Mucosa of stomach (tissue), 1 donor: ENCODE results near the gene RGS6.

ENCODE experiments used
- H3K27me3 ChIP-seq: one replicate; pipeline ENCODE4 v1.7.0; 2013; ENCODE audit warnings: mild to moderate bottlenecking, low read length; ENCODE audit not compliant: control insufficient read depth, insufficient read depth
- H3K36me3 ChIP-seq: one replicate; pipeline ENCODE4 v1.7.0; 2013; ENCODE audit warnings: low read length; ENCODE audit not compliant: control insufficient read depth, insufficient read depth
- H3K4me1 ChIP-seq: one replicate; pipeline ENCODE4 v1.7.0; 2013; ENCODE audit warnings: mild to moderate bottlenecking, low read length; ENCODE audit not compliant: control insufficient read depth, insufficient read depth
- H3K4me3 ChIP-seq: one replicate; pipeline ENCODE4 v1.7.0; 2013; ENCODE audit warnings: low read length
- H3K9ac ChIP-seq: one replicate; pipeline ENCODE4 v1.7.0; 2013; ENCODE audit warnings: mild to moderate bottlenecking, low read length, moderate library complexity
- H3K9me3 ChIP-seq: one replicate; pipeline ENCODE4 v1.7.0; 2013; ENCODE audit warnings: mild to moderate bottlenecking, low read length, moderate library complexity; ENCODE audit not compliant: control insufficient read depth
- donor health status: Pancreatic carcinoma.

Gene RGS6

DNA sequence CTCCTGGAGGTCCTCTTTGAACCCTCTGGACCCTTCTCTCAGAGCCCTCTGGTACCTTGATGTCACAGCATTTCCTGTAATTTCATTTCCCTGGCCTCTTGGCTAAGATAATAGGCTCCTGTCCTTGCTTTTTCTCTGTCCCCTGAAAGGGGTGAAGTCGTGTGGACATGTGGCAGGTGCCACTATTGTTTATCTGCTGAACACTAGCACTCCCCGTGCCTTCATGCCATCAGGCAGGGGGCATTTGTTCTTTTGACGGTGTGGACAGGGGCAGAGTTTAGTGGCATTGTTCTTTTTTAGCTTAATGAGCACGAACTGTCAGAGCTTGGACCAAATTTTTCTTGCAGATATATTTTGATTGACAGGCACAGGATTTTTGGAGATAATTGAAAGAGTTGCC is 166.0 kb downstream of the RGS6 start:
- H3K9me3 ChIP-seq: no peaks in the 10 kb centered on the region
- no peaks in the 10 kb centered on the region for H3K27me3 ChIP-seq
- no peaks in the 10 kb centered on the region for H3K4me1 ChIP-seq
- H3K36me3 ChIP-seq: no peaks in the 10 kb centered on the region
- H3K9ac ChIP-seq: no peak overlapping the region
- no peak overlapping the region for H3K4me3 ChIP-seq

DNA sequence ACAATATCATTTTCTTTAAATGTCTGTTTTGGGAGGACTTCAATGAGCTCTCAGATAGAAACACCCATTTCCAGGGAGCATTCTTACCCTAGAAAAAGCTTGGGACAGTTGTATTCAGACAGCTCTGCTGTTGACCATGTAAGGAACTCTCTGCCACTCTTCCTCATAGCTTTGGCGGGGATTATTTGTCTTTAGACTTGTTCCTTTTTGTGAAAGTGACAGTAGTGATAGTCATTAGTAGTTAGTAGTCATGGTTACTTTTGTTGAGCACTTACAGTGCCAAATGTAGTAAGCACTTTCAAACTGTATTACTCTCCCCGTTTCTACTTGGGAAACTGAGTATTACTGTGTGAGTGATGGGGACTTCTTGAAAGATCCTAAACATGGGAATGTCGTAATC is 167.3 kb downstream of the RGS6 start:
- no peaks in the 10 kb centered on the region for H3K36me3 ChIP-seq

DNA sequence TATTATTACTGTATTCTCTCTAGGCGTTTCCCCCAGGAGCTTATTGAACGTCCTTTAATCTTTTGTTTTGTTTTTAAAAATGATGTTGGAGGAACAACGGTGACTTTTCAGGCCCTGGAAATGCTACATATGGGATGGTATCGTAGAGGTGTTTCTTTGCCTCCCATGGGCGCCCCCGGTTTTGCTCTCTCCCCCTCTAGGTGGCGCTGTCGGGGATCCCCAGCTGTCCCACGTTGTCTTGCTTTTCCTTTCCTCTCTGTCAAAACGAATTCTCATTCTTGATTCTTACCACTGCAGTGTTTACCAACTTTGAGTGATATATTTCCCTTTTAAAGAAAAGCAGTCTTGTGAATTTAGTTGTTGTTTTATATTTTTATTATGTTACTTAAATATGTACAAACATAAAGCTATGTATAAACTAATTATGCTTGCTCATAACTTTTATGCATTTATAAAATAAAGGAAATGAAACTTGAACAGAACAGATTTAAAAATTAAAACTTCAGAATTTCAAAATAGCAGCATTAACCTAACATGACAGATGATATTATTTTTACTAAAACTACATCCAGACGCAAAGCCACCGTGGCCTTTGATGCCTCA is 171.9 kb downstream of the RGS6 start:
- Histone ChIP-seq H3K9me3 (no peaks in the 10 kb centered on the region), H3K36me3 (no peaks in the 10 kb centered on the region), H3K9ac (no peak overlapping the region), H3K4me1 (no peaks in the 10 kb centered on the region), H3K27me3 (no peaks in the 10 kb centered on the region), H3K4me3 (no peak overlapping the region)

More for the DNA sequence above, 167.3 kb downstream of the RGS6 start:
- Histone ChIP-seq H3K9me3 (no peaks in the 10 kb centered on the region), H3K9ac (no peak overlapping the region), H3K4me3 (no peak overlapping the region), H3K27me3 (no peaks in the 10 kb centered on the region), H3K4me1 (no peaks in the 10 kb centered on the region)

DNA sequence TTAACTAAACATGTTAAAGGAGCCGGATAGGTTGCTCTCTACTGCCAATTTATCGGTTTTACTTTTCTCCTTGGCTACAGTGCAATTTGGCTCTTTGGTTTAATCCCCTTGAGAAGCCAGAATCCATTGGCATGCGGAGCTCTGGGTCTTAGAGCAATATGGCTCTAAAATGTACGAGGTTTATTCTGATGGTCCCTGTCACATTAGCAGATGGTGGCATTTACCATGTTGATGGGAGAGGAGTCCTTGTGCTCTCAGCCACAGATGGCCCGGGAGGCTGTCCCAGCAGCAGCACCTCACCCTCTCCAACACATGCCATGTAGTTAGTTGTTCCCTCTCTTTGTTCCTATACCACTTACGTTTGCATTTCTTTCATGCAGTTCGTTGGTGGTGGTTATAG is 179.7 kb downstream of the RGS6 start:
- Histone ChIP-seq H3K4me3 (no peak overlapping the region), H3K36me3 (no peaks in the 10 kb centered on the region), H3K9ac (no peak overlapping the region), H3K9me3 (no peaks in the 10 kb centered on the region), H3K4me1 (no peaks in the 10 kb centered on the region), H3K27me3 (no peaks in the 10 kb centered on the region)

DNA sequence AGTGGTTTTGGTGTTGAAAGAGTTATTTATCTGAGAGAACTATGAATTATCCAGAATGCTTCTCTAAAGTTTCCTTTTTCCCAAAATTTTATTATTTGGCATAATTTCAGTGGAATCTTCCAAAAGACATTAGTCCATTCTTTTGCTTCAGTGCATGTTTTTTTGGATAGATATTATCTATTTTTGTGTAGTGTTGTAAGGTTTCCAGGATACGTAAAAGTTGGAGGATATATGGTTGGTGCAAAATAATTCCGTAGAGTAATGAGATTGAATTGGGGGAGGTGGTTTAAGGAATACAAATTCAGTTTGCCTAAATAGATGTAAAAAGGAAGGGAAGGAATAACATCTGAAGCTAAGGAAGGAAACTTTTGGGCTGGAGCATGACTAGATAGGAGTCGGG is 186.6 kb downstream of the RGS6 start:
- H3K9me3 ChIP-seq: no peaks in the 10 kb centered on the region
- H3K36me3 ChIP-seq: no peaks in the 10 kb centered on the region
- H3K27me3 ChIP-seq: no peaks in the 10 kb centered on the region

DNA sequence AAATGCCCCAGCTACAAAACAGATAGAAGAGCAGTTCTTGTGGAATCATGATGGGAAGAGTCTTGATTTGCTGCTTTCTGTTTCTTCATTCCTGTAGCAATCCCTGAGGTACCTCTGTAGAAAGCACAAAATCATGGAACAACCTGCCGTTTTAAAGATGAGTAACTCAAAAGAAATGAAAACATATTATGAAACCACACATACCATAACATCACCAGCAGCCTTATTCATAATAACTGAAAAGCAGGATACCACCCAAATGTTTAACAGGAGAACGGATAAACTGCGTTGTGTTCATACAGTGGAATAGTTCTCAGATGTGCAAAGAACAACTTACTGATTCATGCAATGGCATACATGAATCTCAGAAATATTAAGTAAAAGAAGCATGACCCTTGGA is 188.1 kb downstream of the RGS6 start:
- Histone ChIP-seq H3K36me3 (no peaks in the 10 kb centered on the region), H3K4me1 (no peaks in the 10 kb centered on the region), H3K9ac (no peak overlapping the region), H3K4me3 (no peak overlapping the region), H3K27me3 (no peaks in the 10 kb centered on the region), H3K9me3 (no peaks in the 10 kb centered on the region)

More for the DNA sequence above, 186.6 kb downstream of the RGS6 start:
- H3K4me3 ChIP-seq: no peak overlapping the region
- no peak overlapping the region for H3K9ac ChIP-seq
- H3K4me1 ChIP-seq: no peaks in the 10 kb centered on the region

DNA sequence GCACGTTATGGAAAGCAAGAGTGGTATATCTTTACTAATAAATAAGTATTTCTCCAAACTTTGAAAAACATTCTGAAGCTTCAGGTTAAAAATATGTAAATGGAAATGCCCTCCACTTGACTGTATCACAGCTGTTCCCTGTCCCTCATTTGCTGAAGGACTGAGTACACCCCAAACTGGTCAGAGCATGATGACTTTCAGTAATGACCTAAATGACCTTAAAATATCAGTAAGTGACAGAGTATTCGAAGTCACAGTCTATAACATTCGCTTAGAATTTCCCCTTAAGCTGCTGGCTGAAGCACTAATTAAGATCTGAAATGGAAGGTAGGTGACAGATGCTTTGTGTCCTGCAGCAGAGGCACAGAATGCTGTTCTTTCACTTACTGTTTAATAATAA is 191.5 kb downstream of the RGS6 start:
- H3K4me1 ChIP-seq: no peaks in the 10 kb centered on the region
- H3K36me3 ChIP-seq: no peaks in the 10 kb centered on the region
- no peaks in the 10 kb centered on the region for H3K9me3 ChIP-seq

DNA sequence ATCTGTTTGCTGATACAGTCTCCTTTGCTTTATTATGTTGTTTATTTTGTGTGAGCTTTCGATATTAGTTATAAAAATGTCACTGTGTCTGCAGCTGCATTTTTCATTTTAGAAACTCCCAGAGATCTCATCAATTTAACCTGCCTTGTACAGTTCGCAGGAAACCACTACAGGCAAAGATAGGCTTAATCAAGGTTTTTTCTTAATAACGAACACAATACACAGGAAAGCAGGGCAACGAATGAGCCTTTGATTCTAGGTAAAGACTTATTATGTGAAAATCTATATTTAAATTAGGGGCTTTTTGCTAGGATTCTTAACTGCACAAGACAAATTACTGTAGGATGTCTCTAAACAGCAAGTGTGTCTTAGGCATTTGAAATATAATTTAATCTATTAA is 191.9 kb downstream of the RGS6 start:
- H3K9ac ChIP-seq: no peak overlapping the region
- H3K27me3 ChIP-seq: no peaks in the 10 kb centered on the region
- H3K4me1 ChIP-seq: no peaks in the 10 kb centered on the region
- no peaks in the 10 kb centered on the region for H3K9me3 ChIP-seq
- H3K4me3 ChIP-seq: no peak overlapping the region
- H3K36me3 ChIP-seq: no peaks in the 10 kb centered on the region

More for the DNA sequence above, 191.5 kb downstream of the RGS6 start:
- no peaks in the 10 kb centered on the region for H3K27me3 ChIP-seq
- H3K4me3 ChIP-seq: no peak overlapping the region
- no peak overlapping the region for H3K9ac ChIP-seq

DNA sequence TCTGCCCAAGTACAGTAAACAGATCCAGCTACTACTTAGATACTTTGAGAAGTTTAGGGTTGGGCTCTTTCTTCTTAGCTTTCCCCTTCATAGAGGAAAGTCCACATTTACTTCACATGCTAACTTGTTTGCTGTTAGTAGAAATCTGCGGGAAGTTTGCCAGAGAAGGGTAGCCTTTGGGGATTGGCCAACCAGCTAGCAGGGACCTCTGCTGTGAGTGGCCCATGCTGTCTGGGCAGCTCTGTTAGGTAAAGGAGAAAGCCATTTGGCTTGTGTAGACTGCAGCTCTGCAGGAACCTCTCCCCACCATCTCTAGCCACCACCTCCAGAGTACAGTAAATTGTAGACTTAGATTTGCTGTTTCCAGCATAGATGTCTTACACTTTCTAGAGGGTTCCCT is 193.9 kb downstream of the RGS6 start:
- no peaks in the 10 kb centered on the region for H3K9me3 ChIP-seq
- no peak overlapping the region for H3K4me3 ChIP-seq
- H3K36me3 ChIP-seq: no peaks in the 10 kb centered on the region
- no peaks in the 10 kb centered on the region for H3K27me3 ChIP-seq
- no peaks in the 10 kb centered on the region for H3K4me1 ChIP-seq
- H3K9ac ChIP-seq: no peak overlapping the region

DNA sequence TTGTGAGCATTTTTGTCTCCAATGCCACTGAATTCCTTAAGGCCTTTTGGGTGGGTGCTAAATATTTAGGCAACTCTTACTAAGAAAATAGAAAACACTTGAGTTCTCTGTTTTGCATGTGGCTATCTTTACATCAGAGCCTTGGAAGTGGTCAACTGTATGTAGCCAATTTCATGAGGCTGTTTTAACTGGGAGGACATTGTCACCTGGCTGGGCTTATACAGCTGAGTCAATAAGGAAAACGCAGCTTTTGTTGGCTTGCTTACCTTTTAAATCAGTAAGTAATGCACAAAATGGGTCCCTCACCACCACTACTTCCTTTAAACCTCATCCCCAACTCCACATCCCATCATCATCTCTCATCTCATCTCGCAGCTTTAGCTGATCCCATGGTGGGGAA is 194.3 kb downstream of the RGS6 start:
- Histone ChIP-seq H3K9me3 (no peaks in the 10 kb centered on the region), H3K27me3 (no peaks in the 10 kb centered on the region), H3K4me1 (no peaks in the 10 kb centered on the region), H3K9ac (no peak overlapping the region), H3K36me3 (no peaks in the 10 kb centered on the region), H3K4me3 (no peak overlapping the region)

DNA sequence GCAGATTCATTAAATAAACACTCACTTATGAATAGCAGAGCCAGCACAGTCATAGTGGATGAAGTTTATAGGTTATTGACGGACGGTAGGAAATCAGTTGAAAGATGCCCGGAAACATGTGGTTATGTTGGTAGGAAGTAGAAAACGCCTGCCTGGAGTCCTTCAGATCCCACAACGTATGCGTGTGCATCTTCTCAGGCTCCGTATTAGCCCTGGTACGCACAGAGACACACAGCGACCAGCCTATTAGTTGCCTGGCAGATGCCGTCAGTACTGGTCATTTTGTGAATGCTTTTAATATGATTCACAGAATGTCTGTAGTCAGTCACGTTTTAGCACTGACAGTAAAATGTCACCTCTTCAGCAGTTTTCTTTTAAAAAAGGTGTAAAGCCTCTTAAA is 196.4 kb downstream of the RGS6 start:
- Histone ChIP-seq H3K9ac (no peak overlapping the region), H3K9me3 (no peaks in the 10 kb centered on the region), H3K36me3 (no peaks in the 10 kb centered on the region), H3K27me3 (no peaks in the 10 kb centered on the region), H3K4me3 (no peak overlapping the region), H3K4me1 (no peaks in the 10 kb centered on the region)

DNA sequence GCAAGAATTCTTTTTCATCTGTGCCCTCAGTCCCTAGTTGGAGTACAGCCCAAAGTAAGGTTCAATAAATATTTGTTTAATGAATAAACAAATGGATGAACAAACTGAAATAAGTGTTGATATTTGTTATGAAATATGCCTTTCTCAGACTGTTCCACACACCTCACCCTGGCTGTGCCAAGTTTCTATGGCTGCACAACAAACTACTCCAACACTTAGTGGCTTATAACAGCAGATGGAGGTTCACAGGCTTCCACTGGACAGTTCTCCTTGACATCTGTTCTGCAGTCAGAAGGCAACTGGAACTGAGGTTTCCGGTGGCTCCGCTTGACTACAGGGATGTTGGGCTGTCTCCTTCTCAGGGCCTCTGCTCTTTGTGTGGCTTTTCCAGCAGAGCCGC is 197.1 kb downstream of the RGS6 start:
- Histone ChIP-seq H3K4me3 (no peak overlapping the region), H3K9me3 (no peaks in the 10 kb centered on the region), H3K9ac (no peak overlapping the region), H3K4me1 (no peaks in the 10 kb centered on the region), H3K36me3 (no peaks in the 10 kb centered on the region), H3K27me3 (no peaks in the 10 kb centered on the region)

DNA sequence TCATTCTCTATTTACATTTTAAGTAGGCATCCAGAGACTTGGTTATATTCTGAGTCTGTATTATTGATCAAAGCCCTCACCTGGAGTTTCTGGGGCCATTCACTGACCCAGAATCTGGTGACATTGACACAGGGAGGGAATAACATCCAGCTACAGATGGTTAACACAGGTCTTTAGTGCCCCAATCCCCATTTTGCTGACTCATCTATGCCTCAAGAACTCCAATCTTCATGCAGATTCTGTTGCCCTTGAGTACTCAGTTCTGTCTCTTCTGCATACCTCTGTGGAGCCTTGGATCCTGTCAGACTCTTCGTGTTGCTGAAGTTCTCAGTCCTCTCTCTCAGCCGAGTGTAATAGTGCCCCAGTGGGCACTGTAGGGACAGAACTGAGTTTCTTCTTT is 208.9 kb downstream of the RGS6 start:
- H3K9ac ChIP-seq: no peak overlapping the region
- no peaks in the 10 kb centered on the region for H3K9me3 ChIP-seq
- no peaks in the 10 kb centered on the region for H3K36me3 ChIP-seq
- no peaks in the 10 kb centered on the region for H3K4me1 ChIP-seq
- no peak overlapping the region for H3K4me3 ChIP-seq
- H3K27me3 ChIP-seq: no peaks in the 10 kb centered on the region
